ENCODE data around the gene CLIC4.
"Not testable (repeated sequence)": the region's sequence is repeated elsewhere in the genome, so short reads cannot be mapped to it uniquely, and the experiment has no call there.

The CLIC4 gene

GRCh38 chr1:24699628-24700027 lies 45.6 kb upstream of the CLIC4 start:
- H3K9ac ChIP-seq, result no peak overlapping the region
- H3K79me2 ChIP-seq (ENCODE audit: insufficient read depth, low read depth), result no peaks in the 10 kb centered on the region
- H3K36me3 ChIP-seq (ENCODE audit: insufficient read depth), result no peaks in the 10 kb centered on the region
- no peaks in the 10 kb centered on the region for H3K27me3 ChIP-seq (ENCODE audit: insufficient read depth, low read depth)
- H2AFZ ChIP-seq (ENCODE audit: low read depth), result no peak overlapping the region
- TF ChIP-seq CTCF (conservative IDR thresholded peaks at IDR 0.05; ENCODE audit: low read depth, low read length), result no peak
- H3K27ac ChIP-seq, result no peak overlapping the region
- peaks cover 48% of the 10 kb centered on the region for H3K4me1 ChIP-seq (ENCODE audit: low read depth, poor library complexity, severe bottlenecking)
- no peaks in the 10 kb centered on the region for H4K20me1 ChIP-seq (ENCODE audit: insufficient read depth)
- H3K4me3 ChIP-seq (IDR thresholded peaks at IDR 0.05; ENCODE audit: insufficient read depth, low read depth, low read length), result no peak overlapping the region
- H3K4me2 ChIP-seq, result no peak overlapping the region

GRCh38 chr1:24702511-24703293 lies 42.5 kb upstream of the CLIC4 start:
- Histone ChIP-seq H3K4me2 (no peak overlapping the region), H3K4me3 (IDR thresholded peaks at IDR 0.05; ENCODE audit: insufficient read depth, low read depth, low read length) (no peak overlapping the region), H3K36me3 (ENCODE audit: insufficient read depth) (no peaks in the 10 kb centered on the region), H2AFZ (ENCODE audit: low read depth) (no peak overlapping the region), H3K27ac (no peak overlapping the region), H3K79me2 (ENCODE audit: insufficient read depth, low read depth) (no peaks in the 10 kb centered on the region), H3K9ac (no peak overlapping the region), H3K4me1 (ENCODE audit: low read depth, poor library complexity, severe bottlenecking) (peaks cover 44% of the 10 kb centered on the region), H4K20me1 (ENCODE audit: insufficient read depth) (no peaks in the 10 kb centered on the region), H3K27me3 (ENCODE audit: insufficient read depth, low read depth) (no peaks in the 10 kb centered on the region)
- no peak for TF ChIP-seq CTCF (conservative IDR thresholded peaks at IDR 0.05; ENCODE audit: low read depth, low read length)

GRCh38 chr1:24704411-24705259 lies 40.6 kb upstream of the CLIC4 start:
- H3K9ac ChIP-seq, result peak overlapping the region; percentile 62; the same call in 1 of the 2 replicates
- no peaks in the 10 kb centered on the region for H3K36me3 ChIP-seq (ENCODE audit: insufficient read depth)
- peak overlapping the region; percentile 67 for H3K4me2 ChIP-seq
- H2AFZ ChIP-seq (ENCODE audit: low read depth), result peak overlapping the region; percentile 60
- peak overlapping the region; percentile 92 for H3K27ac ChIP-seq
- peaks cover 52% of the 10 kb centered on the region for H3K4me1 ChIP-seq (ENCODE audit: low read depth, poor library complexity, severe bottlenecking)
- H4K20me1 ChIP-seq (ENCODE audit: insufficient read depth), result no peaks in the 10 kb centered on the region
- H3K4me3 ChIP-seq (IDR thresholded peaks at IDR 0.05; ENCODE audit: insufficient read depth, low read depth, low read length), result no peak overlapping the region
- no peaks in the 10 kb centered on the region for H3K27me3 ChIP-seq (ENCODE audit: insufficient read depth, low read depth)
- no peaks in the 10 kb centered on the region for H3K79me2 ChIP-seq (ENCODE audit: insufficient read depth, low read depth)
- no peak for TF ChIP-seq CTCF (conservative IDR thresholded peaks at IDR 0.05; ENCODE audit: low read depth, low read length)

- peak overlapping the region; percentile 77 for H3K4me3 ChIP-seq (IDR thresholded peaks at IDR 0.05; ENCODE audit: insufficient read depth, low read depth, low read length)
- H2AFZ ChIP-seq (ENCODE audit: low read depth), result peak overlapping the region; percentile 48
- H3K79me2 ChIP-seq (ENCODE audit: insufficient read depth, low read depth), result no peaks in the 10 kb centered on the region
Measured at GRCh38 chr1:24705260-24706073, 39.8 kb upstream of the CLIC4 start.

GRCh38 chr1:24706074-24706389 lies 39.2 kb upstream of the CLIC4 start:
- not testable (repeated sequence) for H3K79me2 ChIP-seq (ENCODE audit: insufficient read depth, low read depth); H3K27me3 ChIP-seq (ENCODE audit: insufficient read depth, low read depth); H3K36me3 ChIP-seq (ENCODE audit: insufficient read depth); H4K20me1 ChIP-seq (ENCODE audit: insufficient read depth)
- Histone ChIP-seq H3K4me1 (ENCODE audit: low read depth, poor library complexity, severe bottlenecking) (peaks cover 60% of the 10 kb centered on the region), H3K27ac (peak overlapping the region; percentile 92), H2AFZ (ENCODE audit: low read depth) (peak overlapping the region; percentile 48), H3K9ac (peak overlapping the region; percentile 63), H3K4me3 (IDR thresholded peaks at IDR 0.05; ENCODE audit: insufficient read depth, low read depth, low read length) (peak overlapping the region; percentile 77), H3K4me2 (peak overlapping the region; percentile 67)

More at GRCh38 chr1:24705260-24706073, 39.8 kb upstream of the CLIC4 start:
- peak overlapping the region; percentile 63 for H3K9ac ChIP-seq
- peak overlapping the region; percentile 67 for H3K4me2 ChIP-seq
- peaks cover 60% of the 10 kb centered on the region for H3K4me1 ChIP-seq (ENCODE audit: low read depth, poor library complexity, severe bottlenecking)
- no peaks in the 10 kb centered on the region for H3K27me3 ChIP-seq (ENCODE audit: insufficient read depth, low read depth)
- peak overlapping the region; percentile 92 for H3K27ac ChIP-seq
- no peak for TF ChIP-seq CTCF (conservative IDR thresholded peaks at IDR 0.05; ENCODE audit: low read depth, low read length)
- H3K36me3 ChIP-seq (ENCODE audit: insufficient read depth), result no peaks in the 10 kb centered on the region
- no peaks in the 10 kb centered on the region for H4K20me1 ChIP-seq (ENCODE audit: insufficient read depth)
